Gastrocnemius medialis (tissue), 4 donors: ENCODE measurements around the gene PKIB.

ENCODE experiments used
- CTCF ChIP-seq, 5 experiments: fragments of 450-650 bp in 3 of 5; fragments of 200-600 bp in 2 of 5; sonication (generic) in 2 of 5; IDR thresholded peaks in 4 of 5; conservative IDR thresholded peaks in 1 of 5; 1 replicate in 4 of 5; 2 replicates in 1 of 5; pipeline ENCODE4 v1.5.1; 2016 to 2019; ENCODE audit warnings: antibody characterized with exemption in 5 of 5, mild to moderate bottlenecking in 3 of 5, moderate library complexity in 3 of 5
- POLR2A ChIP-seq, 2 donors: fragments of 450-650 bp; IDR thresholded peaks; one replicate each; pipeline ENCODE4 v1.6.1; 2017; ENCODE audit warnings: antibody characterized with exemption in 2 of 2, mild to moderate bottlenecking in 2 of 2, moderate library complexity in 2 of 2

- TF ChIP-seq CTCF (IDR thresholded peaks at IDR 0.05 in 4 of 5, conservative IDR thresholded peaks at IDR 0.05 in 1 of 5): no peak
- TF ChIP-seq POLR2A (IDR thresholded peaks at IDR 0.05): no peak
These were observed 55.7 kb downstream of the PKIB start for GRCh38 chr6:122665929-122666328.
